H1 (cell line): Measurements from ENCODE around the gene FHIT. TPM values are rescaled to one million over a fixed set of nuclear protein-coding genes. Genes with fewer than 3 reads are reported as not detected.

Experiments
- CTCF ChIA-PET: fragments of 300-600 bp; sonication (Branson Sonifier 250); formaldehyde crosslinking; loops from one replicate; lab custom pipeline; 2021; ENCODE audit not compliant: partially characterized antibody; lab: Charles Lee
- POLR2A ChIA-PET: fragments of 300-600 bp; sonication (Branson Sonifier 250); formaldehyde crosslinking; loops from one replicate; lab custom pipeline; 2021; ENCODE audit warnings: inconsistent platforms; ENCODE audit not compliant: partially characterized antibody; lab: Charles Lee
- DNase-seq, 2 experiments: peaks; one replicate each; pipeline versions ENCODE4 v3.0.0 to v3.0.0-alpha.2; 2010 to 2022; ENCODE audit warnings: low spot score in 2 of 2, low read depth in 1 of 2, mixed read lengths in 1 of 2
- FAIRE-seq: peaks from 2 replicates; lab custom pipeline; 2011; peaks lifted over from hg19 to GRCh38; lab: Jason Lieb, UNC
- H2AFZ ChIP-seq: 2 replicates; pipeline ENCODE4 v1.8.1; 2012; ENCODE audit warnings: low read length, inconsistent platforms
- H2AK5ac ChIP-seq: 2 replicates; pipeline ENCODE4 v1.6.1; 2013; ENCODE audit warnings: low read depth, low read length
- H2BK120ac ChIP-seq: replicated peaks from 2 replicates; pipeline ENCODE3; 2013; ENCODE audit warnings: low read depth, low read length, inconsistent platforms
- H2BK12ac ChIP-seq: 2 replicates; pipeline ENCODE4 v1.6.1; 2013; ENCODE audit warnings: low read depth, low read length
- H2BK15ac ChIP-seq: 2 replicates; pipeline ENCODE4 v1.6.1; 2013; ENCODE audit warnings: low read length
- H2BK20ac ChIP-seq: 2 replicates; pipeline ENCODE4 v1.6.1; 2013; ENCODE audit warnings: low read length
- H2BK5ac ChIP-seq: 2 replicates; pipeline ENCODE4 v1.6.1; 2013; ENCODE audit warnings: low read depth, low read length
- H3K14ac ChIP-seq: 2 replicates; pipeline ENCODE4 v1.6.1; 2013; ENCODE audit warnings: inconsistent platforms; ENCODE audit not compliant: insufficient read length
- H3K18ac ChIP-seq: 2 replicates; pipeline ENCODE4 v1.6.1; 2013; ENCODE audit warnings: low read length; ENCODE audit errors: extremely low read depth
- H3K23ac ChIP-seq: 2 replicates; pipeline ENCODE4 v1.6.1; 2013; ENCODE audit warnings: inconsistent platforms; ENCODE audit not compliant: insufficient read length
- H3K23me2 ChIP-seq: 2 replicates; pipeline ENCODE4 v1.6.1; 2013; ENCODE audit warnings: low read depth, low read length
- H3K27ac ChIP-seq: 2 replicates; pipeline ENCODE4 v1.6.1; 2011; ENCODE audit warnings: low read depth, low read length, inconsistent platforms
- H3K27me3 ChIP-seq, 4 experiments: replicated peaks in 1 of 4; 1 replicate in 1 of 4; 2 replicates in 3 of 4; pipeline versions ENCODE4 v1.6.1 to v1.8.1; 2011 to 2013; ENCODE audit warnings: low read length in 3 of 4, mild to moderate bottlenecking in 3 of 4, inconsistent platforms in 2 of 4, mixed read lengths in 2 of 4, moderate library complexity in 1 of 4; ENCODE audit not compliant: control insufficient read depth in 3 of 4, insufficient read depth in 3 of 4; ENCODE audit errors: extremely low read depth in 1 of 4
- H3K36me3 ChIP-seq, 4 experiments: 2 replicates each; pipeline versions ENCODE4 v1.6.1 to v1.8.1; 2011 to 2013; ENCODE audit warnings: mild to moderate bottlenecking in 4 of 4, low read length in 3 of 4, moderate library complexity in 2 of 4, control low read depth in 1 of 4, inconsistent platforms in 1 of 4; ENCODE audit not compliant: insufficient read depth in 4 of 4, control insufficient read depth in 2 of 4
- H3K4ac ChIP-seq: replicated peaks from 2 replicates; pipeline ENCODE3; 2013; ENCODE audit warnings: low read length, low read depth, mixed read lengths, inconsistent platforms; ENCODE audit not compliant: insufficient read length
- H3K4me1 ChIP-seq, 4 experiments: replicated peaks in 1 of 4; 1 replicate in 1 of 4; 2 replicates in 3 of 4; pipeline versions ENCODE4 v1.6.1 to v1.8.1; 2011 to 2013; ENCODE audit warnings: low read length in 3 of 4, inconsistent platforms in 2 of 4, mixed read lengths in 1 of 4; ENCODE audit not compliant: insufficient read depth in 4 of 4, control insufficient read depth in 3 of 4
- H3K4me2 ChIP-seq, 2 experiments: 2 replicates each; pipeline versions ENCODE4 v1.6.1 to v1.8.1; 2011 to 2013; ENCODE audit warnings: low read depth in 2 of 2, low read length in 2 of 2, control low read depth in 1 of 2, inconsistent platforms in 1 of 2, mild to moderate bottlenecking in 1 of 2; ENCODE audit not compliant: insufficient read depth in 1 of 2
- H3K4me3 ChIP-seq, 4 experiments: fragments of 200-600, 300-600 bp in 1 of 4; sonication (generic), shearing (Covaris generic), sonication (Bioruptor Twin) in 1 of 4; 2 replicates each; pipeline versions ENCODE4 v1.5.1 to v1.8.1; 2011 to 2016; ENCODE audit warnings: low read length in 4 of 4, low read depth in 3 of 4, control low read depth in 2 of 4, inconsistent platforms in 2 of 4, mild to moderate bottlenecking in 2 of 4, mixed read lengths in 1 of 4, moderate library complexity in 1 of 4; ENCODE audit not compliant: insufficient read depth in 2 of 4; ENCODE audit errors: extremely low read depth in 1 of 4
- H3K56ac ChIP-seq: replicated peaks from 2 replicates; pipeline ENCODE3; 2013; ENCODE audit warnings: low read depth, mild to moderate bottlenecking, mixed read lengths, low read length, inconsistent platforms; ENCODE audit not compliant: insufficient read length
- H3K79me1 ChIP-seq: 2 replicates; pipeline ENCODE4 v1.6.1; 2013; ENCODE audit warnings: low read depth, low read length, control low read depth
- H3K79me2 ChIP-seq, 2 experiments: 2 replicates each; pipeline versions ENCODE4 v1.6.1 to v1.8.1; 2012 to 2013; ENCODE audit warnings: low read length in 2 of 2, mild to moderate bottlenecking in 2 of 2, inconsistent platforms in 1 of 2; ENCODE audit not compliant: insufficient read depth in 2 of 2, control insufficient read depth in 1 of 2
- H3K9ac ChIP-seq, 4 experiments: replicated peaks in 1 of 4; 1 replicate in 1 of 4; 2 replicates in 3 of 4; pipeline versions ENCODE4 v1.6.1 to v1.8.1; 2011 to 2013; ENCODE audit warnings: low read depth in 3 of 4, low read length in 3 of 4, control low read depth in 2 of 4, mild to moderate bottlenecking in 2 of 4, moderate library complexity in 2 of 4, inconsistent platforms in 1 of 4; ENCODE audit errors: extremely low read depth in 1 of 4
- H3K9me3 ChIP-seq, 2 experiments: 2 replicates each; pipeline versions ENCODE4 v1.6.1 to v1.8.1; 2012 to 2013; ENCODE audit warnings: mild to moderate bottlenecking in 2 of 2, moderate library complexity in 2 of 2, control low read depth in 1 of 2, inconsistent platforms in 1 of 2, low read depth in 1 of 2, low read length in 1 of 2, mixed read lengths in 1 of 2; ENCODE audit not compliant: insufficient read depth in 2 of 2
- H4K20me1 ChIP-seq, 2 experiments: replicated peaks in 1 of 2; 2 replicates each; pipeline versions ENCODE3 to v1.8.1; 2011 to 2013; ENCODE audit warnings: inconsistent platforms in 2 of 2, low read length in 2 of 2, mild to moderate bottlenecking in 1 of 2; ENCODE audit not compliant: insufficient read depth in 2 of 2, control insufficient read depth in 1 of 2
- H4K5ac ChIP-seq: 2 replicates; pipeline ENCODE4 v1.6.1; 2013; ENCODE audit warnings: low read length, low read depth, mixed read lengths, inconsistent platforms; ENCODE audit not compliant: insufficient read length
- H4K8ac ChIP-seq: 2 replicates; pipeline ENCODE4 v1.8.0; 2013; ENCODE audit warnings: mild to moderate bottlenecking, moderate library complexity, low read length, inconsistent platforms; ENCODE audit not compliant: insufficient read depth; ENCODE audit errors: extremely low read depth
- H4K91ac ChIP-seq: replicated peaks from 2 replicates; pipeline ENCODE3; 2013; ENCODE audit warnings: low read length, mixed read lengths, inconsistent platforms; ENCODE audit not compliant: insufficient read length
- ASH2L ChIP-seq: fragments of 200-600, 300-600 bp; sonication (generic); IDR thresholded peaks from one replicate; pipeline ENCODE4 v1.7.1; 2017; ENCODE audit warnings: low read length
- CEBPB ChIP-seq: IDR thresholded peaks from 2 replicates; pipeline ENCODE4 v1.6.1; 2012; ENCODE audit warnings: low read depth, low read length
- CHD1 ChIP-seq: IDR thresholded peaks from 2 replicates; pipeline ENCODE4 v1.6.1; 2012; ENCODE audit warnings: low read depth, low read length, improper control_type of control experiment
- FOSL1 ChIP-seq: IDR thresholded peaks from 2 replicates; pipeline ENCODE4 v1.6.1; 2011; ENCODE audit warnings: mild to moderate bottlenecking, low read depth, low read length, moderate library complexity; ENCODE audit not compliant: insufficient read depth
- GTF2F1 ChIP-seq: IDR thresholded peaks from 2 replicates; pipeline ENCODE4 v1.6.1; 2012; ENCODE audit warnings: low read depth, low read length, improper control_type of control experiment, borderline replicate concordance
- JUND ChIP-seq: IDR thresholded peaks from 2 replicates; pipeline ENCODE4 v1.6.1; 2011; ENCODE audit warnings: mild to moderate bottlenecking, improper control_type of control experiment, low read length
- KDM5A ChIP-seq: fragments of 200-600 bp; IDR thresholded peaks from 2 replicates; pipeline ENCODE4 v1.7.1; 2012; ENCODE audit warnings: mild to moderate bottlenecking, low read length, inconsistent platforms, mixed read lengths
- PHF8 ChIP-seq: fragments of 200-600 bp; sonication (generic); conservative IDR thresholded peaks from 2 replicates; pipeline ENCODE4 v1.7.1; 2012; ENCODE audit warnings: low read depth, mild to moderate bottlenecking, inconsistent platforms, low read length, moderate library complexity
- POU5F1 ChIP-seq: IDR thresholded peaks from 2 replicates; pipeline ENCODE4 v1.6.1; 2011; ENCODE audit warnings: low read depth, mild to moderate bottlenecking, low read length, moderate library complexity
- RBBP5 ChIP-seq: IDR thresholded peaks from 2 replicates; pipeline ENCODE4 v1.7.1; 2012; ENCODE audit warnings: low read depth, mild to moderate bottlenecking, inconsistent platforms, low read length, moderate library complexity, borderline replicate concordance
- RNF2 ChIP-seq: fragments of 200-900, 300-1000 bp; sonication (generic); IDR thresholded peaks from 2 replicates; pipeline ENCODE4 v1.7.1; 2016; ENCODE audit warnings: borderline replicate concordance, low read depth, mild to moderate bottlenecking, antibody characterized with exemption, low read length; ENCODE audit not compliant: poor library complexity, severe bottlenecking; ENCODE audit errors: missing control alignments
- SP1 ChIP-seq: IDR thresholded peaks from 2 replicates; pipeline ENCODE4 v1.6.1; 2011; ENCODE audit warnings: low read depth, low read length
- TCF12 ChIP-seq: IDR thresholded peaks from 2 replicates; pipeline ENCODE4 v1.6.1; 2011; ENCODE audit warnings: low read depth, mild to moderate bottlenecking, low read length
- TEAD4 ChIP-seq: IDR thresholded peaks from 2 replicates; pipeline ENCODE4 v1.6.1; 2012; ENCODE audit warnings: low read depth, low read length, inconsistent platforms, mixed read lengths
- WGBS, 2 experiments: shearing (Covaris generic) in 1 of 2; methylation state at CpG; one replicate each; pipeline versions ENCODE4 v1.1.6 to v1.1.7; 2013 to 2015; ENCODE audit warnings: low lambda C conversion rate in 2 of 2, mixed read lengths in 2 of 2, inconsistent platforms in 1 of 2, low coverage in 1 of 2, missing lambda C conversion rate in 1 of 2; ENCODE audit not compliant: insufficient replicate concordance in 2 of 2, insufficient coverage in 1 of 2, insufficient read length in 1 of 2; ENCODE audit errors: extremely low coverage in 1 of 2, missing lambda C conversion rate in 1 of 2; 5-methylcytosine and 5-hydroxymethylcytosine counted together
- polyA plus RNA-seq, 7 experiments: library from polyadenylated mRNA; depleted of rRNA in 3 of 7; stranded (reverse) in 5 of 7; unstranded in 2 of 7; fragments of >200 nt in 5 of 7; fragments of 200-250 nt in 2 of 7; gene quantifications; 1 replicate in 5 of 7; 2 replicates in 1 of 7; 4 replicates in 1 of 7; pipeline versions ENCODE4 v1.2.1 to v1.2.3, GENCODE V29; 2011 to 2013; ENCODE audit warnings: missing spikeins in 2 of 7, mixed read lengths in 2 of 7
- total RNA-seq: library from RNA; stranded (reverse); fragmentation: NEBNext Ultra II Directional; extraction: Animal tissue kit (Norgen Biotek cat#: 25700); gene quantifications from 2 replicates; pipeline ENCODE4 v1.2.1, GENCODE V29; 2021

The FHIT gene
- total and polyA plus RNA-seq, 2 of the 8 experiments (the other 6 are each of a cell fraction or from before 2014, with no cell fraction given) = 1.2 to 3.2 TPM

- Histone ChIP-seq H3K36me3 (no peaks in the 10 kb centered on the region), H2BK5ac (no peak overlapping the region), H3K14ac (no peak overlapping the region), H4K91ac (no peak overlapping the region), H3K79me1 (no peaks in the 10 kb centered on the region), H3K23ac (no peak overlapping the region), H2BK12ac (no peak overlapping the region), H3K9ac (no peak overlapping the region), H2AFZ (no peak overlapping the region), H2AK5ac (no peak overlapping the region), H4K8ac (no peak overlapping the region), H3K4me3 (no peak overlapping the region), H3K18ac (no peak overlapping the region), H3K4me2 (no peak overlapping the region), H3K79me2 (no peaks in the 10 kb centered on the region), H4K20me1 (no peaks in the 10 kb centered on the region), H2BK20ac (no peak overlapping the region), H3K27me3 (no peaks in the 10 kb centered on the region), H3K23me2 (no peaks in the 10 kb centered on the region), H3K27ac (no peak overlapping the region), H4K5ac (no peak overlapping the region), H3K4me1 (peaks cover 0 to 5% (median 0%) of the 10 kb centered on the region in 4 experiments; a peak in 1 of 7 replicates), H2BK120ac (no peak overlapping the region), H3K9me3 (no peaks in the 10 kb centered on the region), H3K4ac (no peak overlapping the region), H2BK15ac (no peak overlapping the region), H3K56ac (no peak overlapping the region)
- ChIA-PET POLR2A (no interaction called here), CTCF (interaction anchor here (0.7 kb wide), 1 partner anchor 10 kb away, joined by 3 read pairs; no protein-coding TSS in a partner anchor)
- no peak for FAIRE-seq
- WGBS, 2 experiments = 92% methylated on average over 4 of the region's 4 CpGs; no CpG with 5 or more reads in 1 of the 2 experiments
- no peak for DNase-seq
- TF ChIP-seq JUND (no peak), KDM5A (no peak), RNF2 (no peak), ASH2L (no peak), SP1 (no peak), TCF12 (no peak), RBBP5 (no peak), GTF2F1 (no peak), TEAD4 (no peak), PHF8 (no peak), FOSL1 (no peak), POU5F1 (no peak), CHD1 (no peak), CEBPB (no peak)
These were observed 1523.2 kb downstream of the FHIT start for GRCh38 chr3:59727902-59728586.
